GM12878 (cell line): ENCODE data around the gene PATZ1. TPM values are rescaled to one million over a fixed set of nuclear protein-coding genes. Genes with fewer than 3 reads are reported as not detected.

Experiments used
- ATAC-seq: fragments of 200-7000 bp; cut with Tn5 transposase; 3 replicates; pipeline ENCODE4 v1.9.1; 2020; ENCODE audit warnings: mild to moderate bottlenecking, moderate library complexity
- BruUV-seq: library from RNA; stranded (reverse); fragments of 400-500 nt; replicated peaks from 2 replicates; lab custom pipeline; 2021; lab: Mats Ljungman, UMichigan
- CTCF ChIA-PET: fragments of 300-600 bp; sonication (Branson Sonifier 250); formaldehyde crosslinking; extraction: SDS; loops from one replicate; lab custom pipeline; 2021; ENCODE audit warnings: inconsistent platforms; lab: Yijun Ruan, JAX
- POLR2A ChIA-PET: fragments of 350-600 bp; formaldehyde crosslinking; extraction: SDS; loops from one replicate; lab custom pipeline; 2021; ENCODE audit warnings: inconsistent platforms; lab: Charles Lee
- RAD21 ChIA-PET: fragments of 300-600 bp; sonication (Branson Sonifier 250); formaldehyde crosslinking; loops from one replicate; lab custom pipeline; 2023; ENCODE audit warnings: antibody characterized with exemption; ENCODE audit not compliant: unreplicated experiment; lab: Charles Lee
- SMC1A ChIA-PET: fragments of 300-600 bp; sonication (Branson Sonifier 250); formaldehyde crosslinking; loops from one replicate; lab custom pipeline; 2023; ENCODE audit not compliant: unreplicated experiment, uncharacterized antibody; lab: Charles Lee
- DNase-seq: peaks from one replicate; pipeline ENCODE4 v3.0.0-alpha.2; 2011; ENCODE audit warnings: low read depth, low spot score
- FAIRE-seq: peaks from 3 replicates; lab custom pipeline; 2011; peaks lifted over from hg19 to GRCh38; lab: Jason Lieb, UNC
- H2AFZ ChIP-seq: 2 replicates; pipeline ENCODE4 v1.6.0; 2011; ENCODE audit warnings: low read depth, low read length, control low read depth; ENCODE audit not compliant: control insufficient read depth
- H3K27ac ChIP-seq: 2 replicates; pipeline ENCODE4 v1.5.1; 2011; ENCODE audit warnings: control low read depth; ENCODE audit not compliant: control insufficient read depth, insufficient read depth
- H3K27me3 ChIP-seq, 2 experiments: replicated peaks in 1 of 2; 2 replicates each; pipeline versions ENCODE4 v1.6.0 to v1.6.1; 2011; ENCODE audit warnings: low read length in 1 of 2; ENCODE audit not compliant: control insufficient read depth in 2 of 2, insufficient read depth in 2 of 2
- H3K36me3 ChIP-seq, 2 experiments: 2 replicates each; pipeline ENCODE4 v1.5.1; 2011; ENCODE audit warnings: low read length in 1 of 2; ENCODE audit not compliant: control insufficient read depth in 2 of 2, insufficient read depth in 2 of 2
- H3K4me1 ChIP-seq: 2 replicates; pipeline ENCODE4 v1.6.1; 2011; ENCODE audit warnings: mild to moderate bottlenecking, low read length, moderate library complexity, mixed read lengths; ENCODE audit not compliant: control insufficient read depth, insufficient read depth
- H3K4me2 ChIP-seq: 2 replicates; pipeline ENCODE4 v1.6.0; 2011; ENCODE audit warnings: control low read depth; ENCODE audit not compliant: control insufficient read depth, insufficient read depth
- H3K4me3 ChIP-seq: fragments of 200-600 bp; sonication (generic); 2 replicates; pipeline ENCODE4 v1.5.1; 2016
- H3K79me2 ChIP-seq: 2 replicates; pipeline ENCODE4 v1.6.0; 2011; ENCODE audit warnings: low read length; ENCODE audit not compliant: control insufficient read depth, insufficient read depth
- H3K9ac ChIP-seq: 2 replicates; pipeline ENCODE4 v1.8.0; 2011; ENCODE audit warnings: low read length, control low read depth, mixed read lengths; ENCODE audit not compliant: control insufficient read depth, insufficient read depth
- H3K9me3 ChIP-seq: replicated peaks from 3 replicates; pipeline ENCODE4 v1.5.1; 2011; ENCODE audit warnings: mild to moderate bottlenecking, low read length; ENCODE audit not compliant: control insufficient read depth, insufficient read depth
- H4K20me1 ChIP-seq: 2 replicates; pipeline ENCODE4 v1.6.0; 2011; ENCODE audit not compliant: control insufficient read depth, insufficient read depth
- EED ChIP-seq: sonication (generic); IDR thresholded peaks from 2 replicates; pipeline ENCODE4 v1.6.1; 2016; ENCODE audit warnings: antibody characterized with exemption, low read depth
- PAX5 ChIP-seq: IDR thresholded peaks from 2 replicates; pipeline ENCODE4 v1.6.1; 2011; ENCODE audit warnings: low read depth, low read length, borderline replicate concordance
- RUNX3 ChIP-seq: IDR thresholded peaks from 2 replicates; pipeline ENCODE4 v1.6.1; 2012; ENCODE audit warnings: low read length, inconsistent platforms
- SPI1 ChIP-seq: IDR thresholded peaks from 2 replicates; pipeline ENCODE4 v1.6.1; 2011; ENCODE audit warnings: low read depth, mild to moderate bottlenecking, low read length, moderate library complexity, borderline replicate concordance; ENCODE audit not compliant: insufficient read depth
- ZBED1 ChIP-seq: IDR thresholded peaks from 2 replicates; pipeline ENCODE4 v1.6.1; 2016; ENCODE audit warnings: borderline replicate concordance
- WGBS: methylation state at CpG from one replicate; pipeline ENCODE4 v1.1.6; 2016; ENCODE audit warnings: low lambda C conversion rate; ENCODE audit not compliant: insufficient replicate concordance, insufficient coverage; ENCODE audit errors: missing lambda C conversion rate; 5-methylcytosine and 5-hydroxymethylcytosine counted together
- in situ Hi-C: fragments of 300-500 bp; cut with MboI; formaldehyde crosslinking; loops from 9 replicates; pipeline ENCODE4 v1.14.3; 2018; ENCODE audit warnings: mixed read lengths
- intact Hi-C: fragments of 100-400 bp; cut with micrococcal nuclease; formaldehyde crosslinking; loops from one replicate; pipeline ENCODE4 v1.14.2; 2022; ENCODE audit not compliant: unreplicated experiment
- polyA plus RNA-seq, 11 experiments: library from polyadenylated mRNA; depleted of rRNA in 4 of 11; unstranded in 6 of 11; stranded (reverse) in 5 of 11; fragments of >200 nt; fragmentation: Nextera tagmentation in 4 of 11; fragmentation: Illumina TruSeq in 1 of 11; extraction: Ambion mirVana in 4 of 11; extraction: Trizol in 1 of 11; gene quantifications; 1 replicate in 1 of 11; 2 replicates in 10 of 11; pipeline versions ENCODE4 v1.2.1 to v1.2.3, GENCODE V29; 2011 to 2016; ENCODE audit warnings: inconsistent platforms in 2 of 11, missing spikeins in 2 of 11, low read depth in 1 of 11
- total RNA-seq, 4 experiments: library from RNA; depleted of rRNA in 3 of 4; stranded (reverse); fragments of >200 nt in 3 of 4; fragmentation: Illumina TruSeq in 1 of 4; extraction: Trizol in 1 of 4; gene quantifications; 2 replicates each; pipeline versions ENCODE4 v1.2.1 to v1.2.3, GENCODE V29; 2013 to 2021
- TF ChIP-seq, protein P1 (sequence below): IDR thresholded peaks from 2 replicates; pipeline ENCODE4 v1.6.1; 2012; ENCODE audit warnings: mild to moderate bottlenecking, low read depth, low read length

Gene PATZ1
- total and polyA plus RNA-seq, 10 of the 15 experiments (the other 5 are each of a cell fraction or from before 2014, with no cell fraction given) = 3.6 to 32.7 (median 13.9) TPM

GRCh38 chr22:31287818-31288495 lies 58.2 kb downstream of the PATZ1 start:
- ChIA-PET POLR2A (no interaction called here), CTCF (interaction anchor here (3.0 kb wide), 1 partner anchor 25 kb away, joined by 19 read pairs; no protein-coding TSS in a partner anchor), SMC1A (interaction anchor here (1.2 kb wide), 1 partner anchor 12 kb away, joined by 4 read pairs; no protein-coding TSS in a partner anchor), RAD21 (no interaction called here)
- no peak for ATAC-seq
- H3K9ac ChIP-seq = no peak overlapping the region
- TF ChIP-seq PAX5 = no peak
- 0 out of 2 replicates have a peak, but pooled peaks have one; percentile 7 for TF ChIP-seq SPI1
- H3K4me1 ChIP-seq = peaks cover 28% of the 10 kb centered on the region
- no peaks in the 10 kb centered on the region for H3K79me2 ChIP-seq
- no peaks in the 10 kb centered on the region for H3K27me3 ChIP-seq
- H4K20me1 ChIP-seq = no peaks in the 10 kb centered on the region
- 28% methylated on average over 5 of the region's 6 CpGs for WGBS
- no peak overlapping the region for H3K27ac ChIP-seq
- BruUV-seq = no TSS peak
- no peak overlapping the region for H3K4me3 ChIP-seq
- no peaks in the 10 kb centered on the region for H3K9me3 ChIP-seq
- H2AFZ ChIP-seq = no peak overlapping the region
- in situ Hi-C loops = no loop called here
- no peaks in the 10 kb centered on the region for H3K36me3 ChIP-seq
- no peak for DNase-seq
- intact Hi-C loops = no loop called here
- no peak overlapping the region for H3K4me2 ChIP-seq
- FAIRE-seq = no peak

GRCh38 chr22:31286360-31287255 lies 59.5 kb downstream of the PATZ1 start:
- no peaks in the 10 kb centered on the region for H3K27me3 ChIP-seq
- TF ChIP-seq, protein P1, sequence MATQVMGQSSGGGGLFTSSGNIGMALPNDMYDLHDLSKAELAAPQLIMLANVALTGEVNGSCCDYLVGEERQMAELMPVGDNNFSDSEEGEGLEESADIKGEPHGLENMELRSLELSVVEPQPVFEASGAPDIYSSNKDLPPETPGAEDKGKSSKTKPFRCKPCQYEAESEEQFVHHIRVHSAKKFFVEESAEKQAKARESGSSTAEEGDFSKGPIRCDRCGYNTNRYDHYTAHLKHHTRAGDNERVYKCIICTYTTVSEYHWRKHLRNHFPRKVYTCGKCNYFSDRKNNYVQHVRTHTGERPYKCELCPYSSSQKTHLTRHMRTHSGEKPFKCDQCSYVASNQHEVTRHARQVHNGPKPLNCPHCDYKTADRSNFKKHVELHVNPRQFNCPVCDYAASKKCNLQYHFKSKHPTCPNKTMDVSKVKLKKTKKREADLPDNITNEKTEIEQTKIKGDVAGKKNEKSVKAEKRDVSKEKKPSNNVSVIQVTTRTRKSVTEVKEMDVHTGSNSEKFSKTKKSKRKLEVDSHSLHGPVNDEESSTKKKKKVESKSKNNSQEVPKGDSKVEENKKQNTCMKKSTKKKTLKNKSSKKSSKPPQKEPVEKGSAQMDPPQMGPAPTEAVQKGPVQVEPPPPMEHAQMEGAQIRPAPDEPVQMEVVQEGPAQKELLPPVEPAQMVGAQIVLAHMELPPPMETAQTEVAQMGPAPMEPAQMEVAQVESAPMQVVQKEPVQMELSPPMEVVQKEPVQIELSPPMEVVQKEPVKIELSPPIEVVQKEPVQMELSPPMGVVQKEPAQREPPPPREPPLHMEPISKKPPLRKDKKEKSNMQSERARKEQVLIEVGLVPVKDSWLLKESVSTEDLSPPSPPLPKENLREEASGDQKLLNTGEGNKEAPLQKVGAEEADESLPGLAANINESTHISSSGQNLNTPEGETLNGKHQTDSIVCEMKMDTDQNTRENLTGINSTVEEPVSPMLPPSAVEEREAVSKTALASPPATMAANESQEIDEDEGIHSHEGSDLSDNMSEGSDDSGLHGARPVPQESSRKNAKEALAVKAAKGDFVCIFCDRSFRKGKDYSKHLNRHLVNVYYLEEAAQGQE = no peak
- TF ChIP-seq EED (no peak), ZBED1 (0 out of 2 replicates have a peak, but pooled peaks have one; percentile 22), RUNX3 (peak; percentile 67)
- no peak overlapping the region for H3K4me2 ChIP-seq
- ATAC-seq (no peak), FAIRE-seq (no peak), DNase-seq (no peak)
- no peak overlapping the region for H2AFZ ChIP-seq
- no peak overlapping the region for H3K9ac ChIP-seq
- no peaks in the 10 kb centered on the region for H3K79me2 ChIP-seq
- no peaks in the 10 kb centered on the region for H4K20me1 ChIP-seq
- ChIA-PET SMC1A (interaction anchor here (0.9 to 1.0 kb wide), 2 partner anchors 11 to 16 kb away, joined by 4 to 5 read pairs; no protein-coding TSS in a partner anchor), CTCF (interaction anchor here (1.5 to 3.1 kb wide), 3 partner anchors 13 to 56 kb away, joined by 3 to 19 read pairs (median 16); no protein-coding TSS in a partner anchor), RAD21 (interaction anchor here (1.7 kb wide), 1 partner anchor 11 kb away, joined by 4 read pairs; no protein-coding TSS in a partner anchor), POLR2A (interaction anchor here (0.6 kb wide), 1 partner anchor 32 kb away, joined by 5 read pairs; no protein-coding TSS in a partner anchor)
- intact Hi-C loops (no loop called here), in situ Hi-C loops (no loop called here)
- WGBS = 36% methylated on average over 8 of the region's 8 CpGs
- no peak overlapping the region; the same call in 1 of the 2 replicates for H3K4me3 ChIP-seq
- BruUV-seq = no TSS peak
- H3K9me3 ChIP-seq = no peaks in the 10 kb centered on the region
- H3K4me1 ChIP-seq = peaks cover 28% of the 10 kb centered on the region
- peak overlapping the region; percentile 2 for H3K27ac ChIP-seq
- no peaks in the 10 kb centered on the region; a peak in 1 of 4 replicates for H3K36me3 ChIP-seq
